IMR-90 (cell line): ENCODE data around the gene CEMIP2. TPM values are rescaled to one million over a fixed set of nuclear protein-coding genes. Genes with fewer than 3 reads are reported as not detected.

ENCODE experiments used
- ATAC-seq: fragments of 200-7000 bp; cut with Tn5 transposase; 2 replicates; pipeline ENCODE4 v1.9.1; 2020; ENCODE audit warnings: low read depth, mild to moderate bottlenecking, moderate library complexity
- Bru-seq: library from RNA; stranded (reverse); fragments of 400-500 nt; gene quantifications from one replicate; lab custom pipeline; 2021; lab: Mats Ljungman, UMichigan
- BruChase-seq, 2 experiments: library from RNA; stranded (reverse); fragments of 400-500 nt; gene quantifications; one replicate each; lab custom pipeline; 2021; lab: Mats Ljungman, UMichigan
- BruUV-seq: library from RNA; stranded (reverse); fragments of 400-500 nt; replicated peaks from 2 replicates; lab custom pipeline; 2021; lab: Mats Ljungman, UMichigan
- CTCF ChIA-PET: fragments of 300-600 bp; formaldehyde crosslinking; extraction: SDS; loops from one replicate; lab custom pipeline; 2021; ENCODE audit warnings: antibody characterized with exemption; lab: Yijun Ruan, JAX
- POLR2A ChIA-PET: fragments of 300-600 bp; sonication (Branson Sonifier 250); formaldehyde crosslinking; loops from one replicate; lab custom pipeline; 2022; ENCODE audit warnings: antibody characterized with exemption; ENCODE audit not compliant: unreplicated experiment; lab: Charles Lee
- DNase-seq: peaks from one replicate; pipeline ENCODE4 v3.0.0; 2013
- H2AFZ ChIP-seq: replicated peaks from 2 replicates; pipeline ENCODE3; 2013; ENCODE audit warnings: low read length, mild to moderate bottlenecking; ENCODE audit not compliant: poor library complexity
- H2AK5ac ChIP-seq: 2 replicates; pipeline ENCODE4 v1.6.1; 2013; ENCODE audit warnings: low read depth, low read length, inconsistent platforms
- H2AK9ac ChIP-seq: replicated peaks from 2 replicates; pipeline ENCODE3; 2013; ENCODE audit warnings: mild to moderate bottlenecking, low read depth, low read length, moderate library complexity; ENCODE audit not compliant: poor library complexity
- H2BK120ac ChIP-seq: 2 replicates; pipeline ENCODE4 v1.6.1; 2013; ENCODE audit warnings: low read depth, low read length, inconsistent platforms
- H2BK15ac ChIP-seq: 3 replicates; pipeline ENCODE4 v1.6.1; 2013; ENCODE audit warnings: low read depth, low read length, inconsistent platforms
- H2BK20ac ChIP-seq: 2 replicates; pipeline ENCODE4 v1.6.1; 2013; ENCODE audit warnings: low read depth, mild to moderate bottlenecking, inconsistent platforms, low read length, moderate library complexity
- H2BK5ac ChIP-seq: 2 replicates; pipeline ENCODE4 v1.6.1; 2013; ENCODE audit warnings: mild to moderate bottlenecking, low read depth, low read length, inconsistent platforms; ENCODE audit not compliant: poor library complexity, severe bottlenecking
- H3K14ac ChIP-seq: replicated peaks from 2 replicates; pipeline ENCODE4 v1.6.1; 2013; ENCODE audit warnings: low read depth, low read length, inconsistent platforms
- H3K18ac ChIP-seq: 2 replicates; pipeline ENCODE4 v1.6.1; 2013; ENCODE audit warnings: low read depth, low read length, control low read depth
- H3K23ac ChIP-seq: 2 replicates; pipeline ENCODE4 v1.6.1; 2013; ENCODE audit warnings: low read depth, low read length, inconsistent platforms
- H3K27ac ChIP-seq: 2 replicates; pipeline ENCODE4 v1.5.1; 2013; ENCODE audit warnings: mild to moderate bottlenecking, control low read depth, low read length; ENCODE audit not compliant: insufficient read depth
- H3K27me3 ChIP-seq: 2 replicates; pipeline ENCODE4 v1.6.1; 2013; ENCODE audit warnings: low read length; ENCODE audit not compliant: control insufficient read depth, insufficient read depth
- H3K36me3 ChIP-seq: 2 replicates; pipeline ENCODE4 v1.6.1; 2013; ENCODE audit warnings: low read length, mixed read lengths; ENCODE audit not compliant: control insufficient read depth, insufficient read depth
- H3K4ac ChIP-seq: 2 replicates; pipeline ENCODE4 v1.6.1; 2013; ENCODE audit warnings: low read depth, low read length, inconsistent platforms
- H3K4me1 ChIP-seq: 2 replicates; pipeline ENCODE4 v1.6.1; 2013; ENCODE audit warnings: low read length, mixed read lengths; ENCODE audit not compliant: control insufficient read depth, insufficient read depth
- H3K4me2 ChIP-seq: 2 replicates; pipeline ENCODE4 v1.6.1; 2013; ENCODE audit warnings: low read depth, mild to moderate bottlenecking, control low read depth, low read length, moderate library complexity
- H3K4me3 ChIP-seq: 2 replicates; pipeline ENCODE4 v1.5.1; 2013; ENCODE audit warnings: low read depth, mild to moderate bottlenecking, control low read depth, low read length, moderate library complexity; ENCODE audit not compliant: insufficient read depth
- H3K56ac ChIP-seq: 2 replicates; pipeline ENCODE4 v1.6.1; 2013; ENCODE audit warnings: low read length, inconsistent platforms; ENCODE audit not compliant: insufficient read depth; ENCODE audit errors: extremely low read depth
- H3K79me1 ChIP-seq, 2 experiments: 2 replicates each; pipeline ENCODE4 v1.6.1; 2013; ENCODE audit warnings: low read length in 2 of 2, inconsistent platforms in 1 of 2, low read depth in 1 of 2
- H3K9ac ChIP-seq: 2 replicates; pipeline ENCODE4 v1.6.1; 2013; ENCODE audit warnings: low read depth, low read length, control low read depth
- H3K9me1 ChIP-seq: 2 replicates; pipeline ENCODE4 v1.6.1; 2013; ENCODE audit warnings: low read length, inconsistent platforms; ENCODE audit not compliant: insufficient read depth
- H3K9me3 ChIP-seq: 2 replicates; pipeline ENCODE4 v1.6.1; 2013; ENCODE audit warnings: low read length; ENCODE audit not compliant: control insufficient read depth, insufficient read depth
- H4K20me1 ChIP-seq: 2 replicates; pipeline ENCODE4 v1.6.1; 2013; ENCODE audit warnings: low read length, inconsistent platforms; ENCODE audit not compliant: insufficient read depth
- H4K5ac ChIP-seq: 2 replicates; pipeline ENCODE4 v1.6.1; 2013; ENCODE audit warnings: mild to moderate bottlenecking, low read depth, low read length, control low read depth
- H4K8ac ChIP-seq, 2 experiments: 2 replicates each; pipeline ENCODE4 v1.6.1; 2013; ENCODE audit warnings: low read depth in 2 of 2, low read length in 2 of 2, control low read depth in 1 of 2, inconsistent platforms in 1 of 2
- H4K91ac ChIP-seq: 2 replicates; pipeline ENCODE4 v1.6.1; 2013; ENCODE audit warnings: low read depth, low read length, inconsistent platforms; ENCODE audit not compliant: insufficient read depth
- CEBPB ChIP-seq: IDR thresholded peaks from 2 replicates; pipeline ENCODE4 v1.6.1; 2012; ENCODE audit warnings: low read depth, low read length, improper control_type of control experiment
- FOS ChIP-seq: fragments of 150-350 bp; IDR thresholded peaks from 2 replicates; pipeline ENCODE4 v1.6.1; 2016; ENCODE audit warnings: low read depth, low read length
- MAFK ChIP-seq: IDR thresholded peaks from 2 replicates; pipeline ENCODE4 v1.6.1; 2012; ENCODE audit warnings: low read depth, low read length, improper control_type of control experiment
- MXI1 ChIP-seq: IDR thresholded peaks from 2 replicates; pipeline ENCODE4 v1.6.1; 2012; ENCODE audit warnings: low read depth, mild to moderate bottlenecking, low read length, moderate library complexity, borderline replicate concordance
- NFE2L2 ChIP-seq: fragments of 150-350 bp; IDR thresholded peaks from 2 replicates; pipeline ENCODE4 v1.6.1; 2016; ENCODE audit warnings: low read depth, mild to moderate bottlenecking, low read length
- POLR2A ChIP-seq: IDR thresholded peaks from 2 replicates; pipeline ENCODE4 v1.6.1; 2012; ENCODE audit warnings: mild to moderate bottlenecking, low read depth, low read length
- RCOR1 ChIP-seq: IDR thresholded peaks from 2 replicates; pipeline ENCODE4 v1.6.1; 2012; ENCODE audit warnings: mild to moderate bottlenecking, low read length, improper control_type of control experiment; ENCODE audit not compliant: insufficient replicate concordance
- RFX5 ChIP-seq: IDR thresholded peaks from 2 replicates; pipeline ENCODE4 v1.8.0; 2012; ENCODE audit warnings: low read depth, mild to moderate bottlenecking, low read length, moderate library complexity
- WGBS, 2 experiments: methylation state at CpG; one replicate each; pipeline versions ENCODE4 v1.1.5 to v1.1.7; 2013; ENCODE audit warnings: missing lambda C conversion rate in 2 of 2; ENCODE audit not compliant: insufficient read length in 1 of 2; ENCODE audit errors: extremely low coverage in 2 of 2; 5-methylcytosine and 5-hydroxymethylcytosine counted together
- dilution Hi-C: fragments of 300-500 bp; cut with HindIII; formaldehyde crosslinking; loops from one replicate; pipeline ENCODE4 v1.14.3; 2018; ENCODE audit warnings: low sequenced_read_pairs; ENCODE audit not compliant: unreplicated experiment
- in situ Hi-C: fragments of 300-500 bp; cut with MboI; formaldehyde crosslinking; loops from 3 replicates; pipeline ENCODE4 v1.14.3; 2019; ENCODE audit warnings: low sequenced_read_pairs, inconsistent platforms, mixed read lengths
- intact Hi-C: fragments of 100-400 bp; cut with micrococcal nuclease; formaldehyde crosslinking; loops from 2 replicates; pipeline ENCODE4 v1.10.0; 2022
- long read RNA-seq: library from polyadenylated mRNA; unstranded; transcript quantifications from one replicate; pipeline ENCODE4 v2.0.0, GENCODE V29; 2021; ENCODE audit not compliant: unreplicated experiment
- polyA plus RNA-seq, 3 experiments: library from polyadenylated mRNA; depleted of rRNA; stranded (reverse); fragments of >200 nt; gene quantifications; 2 replicates each; pipeline ENCODE4 v1.2.3, GENCODE V29; 2012; ENCODE audit warnings: low replicate concordance in 1 of 3
- total RNA-seq: library from RNA; depleted of rRNA; stranded (reverse); fragments of >200 nt; gene quantifications from 2 replicates; pipeline ENCODE4 v1.2.3, GENCODE V29; 2012; rRNA removed
- TF ChIP-seq, protein P1 (sequence below): fragments of 150-350 bp; IDR thresholded peaks from 2 replicates; pipeline ENCODE4 v1.6.1; 2017; ENCODE audit warnings: mild to moderate bottlenecking, antibody characterized with exemption, low read length, low read depth

The CEMIP2 gene, protein sequence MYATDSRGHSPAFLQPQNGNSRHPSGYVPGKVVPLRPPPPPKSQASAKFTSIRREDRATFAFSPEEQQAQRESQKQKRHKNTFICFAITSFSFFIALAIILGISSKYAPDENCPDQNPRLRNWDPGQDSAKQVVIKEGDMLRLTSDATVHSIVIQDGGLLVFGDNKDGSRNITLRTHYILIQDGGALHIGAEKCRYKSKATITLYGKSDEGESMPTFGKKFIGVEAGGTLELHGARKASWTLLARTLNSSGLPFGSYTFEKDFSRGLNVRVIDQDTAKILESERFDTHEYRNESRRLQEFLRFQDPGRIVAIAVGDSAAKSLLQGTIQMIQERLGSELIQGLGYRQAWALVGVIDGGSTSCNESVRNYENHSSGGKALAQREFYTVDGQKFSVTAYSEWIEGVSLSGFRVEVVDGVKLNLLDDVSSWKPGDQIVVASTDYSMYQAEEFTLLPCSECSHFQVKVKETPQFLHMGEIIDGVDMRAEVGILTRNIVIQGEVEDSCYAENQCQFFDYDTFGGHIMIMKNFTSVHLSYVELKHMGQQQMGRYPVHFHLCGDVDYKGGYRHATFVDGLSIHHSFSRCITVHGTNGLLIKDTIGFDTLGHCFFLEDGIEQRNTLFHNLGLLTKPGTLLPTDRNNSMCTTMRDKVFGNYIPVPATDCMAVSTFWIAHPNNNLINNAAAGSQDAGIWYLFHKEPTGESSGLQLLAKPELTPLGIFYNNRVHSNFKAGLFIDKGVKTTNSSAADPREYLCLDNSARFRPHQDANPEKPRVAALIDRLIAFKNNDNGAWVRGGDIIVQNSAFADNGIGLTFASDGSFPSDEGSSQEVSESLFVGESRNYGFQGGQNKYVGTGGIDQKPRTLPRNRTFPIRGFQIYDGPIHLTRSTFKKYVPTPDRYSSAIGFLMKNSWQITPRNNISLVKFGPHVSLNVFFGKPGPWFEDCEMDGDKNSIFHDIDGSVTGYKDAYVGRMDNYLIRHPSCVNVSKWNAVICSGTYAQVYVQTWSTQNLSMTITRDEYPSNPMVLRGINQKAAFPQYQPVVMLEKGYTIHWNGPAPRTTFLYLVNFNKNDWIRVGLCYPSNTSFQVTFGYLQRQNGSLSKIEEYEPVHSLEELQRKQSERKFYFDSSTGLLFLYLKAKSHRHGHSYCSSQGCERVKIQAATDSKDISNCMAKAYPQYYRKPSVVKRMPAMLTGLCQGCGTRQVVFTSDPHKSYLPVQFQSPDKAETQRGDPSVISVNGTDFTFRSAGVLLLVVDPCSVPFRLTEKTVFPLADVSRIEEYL (N-terminal part only)
- total RNA-seq (58.6 and 65.2 TPM in 2 replicates), polyA plus RNA-seq (2012; rRNA removed) (67.4 and 71.2 TPM in 2 replicates), Bru-seq, nascent RNA (percentile 92 among the genes with signal in this experiment), BruChase-seq, experiment 1, labeled RNA remaining after a 6-hour chase (percentile 87 among the genes with signal in this experiment), BruChase-seq, experiment 2, labeled RNA remaining after a 2-hour chase (percentile 86 among the genes with signal in this experiment)
- 38.0 and 40.7 TPM in 2 replicates for polyA plus RNA-seq (2012; cell fraction: cytosol; rRNA removed)
- 28.2 and 53.3 TPM in 2 replicates for polyA plus RNA-seq (2012; cell fraction: nucleus; rRNA removed; ENCODE audit: low replicate concordance)
- long read RNA-seq, full-length matches to known transcripts = 8 of 23 reads
- long read RNA-seq, partial matches to known transcripts = 4 of 23 reads
- long read RNA-seq, other reads (novel, unspliced or antisense) = 11 of 23 reads

DNA sequence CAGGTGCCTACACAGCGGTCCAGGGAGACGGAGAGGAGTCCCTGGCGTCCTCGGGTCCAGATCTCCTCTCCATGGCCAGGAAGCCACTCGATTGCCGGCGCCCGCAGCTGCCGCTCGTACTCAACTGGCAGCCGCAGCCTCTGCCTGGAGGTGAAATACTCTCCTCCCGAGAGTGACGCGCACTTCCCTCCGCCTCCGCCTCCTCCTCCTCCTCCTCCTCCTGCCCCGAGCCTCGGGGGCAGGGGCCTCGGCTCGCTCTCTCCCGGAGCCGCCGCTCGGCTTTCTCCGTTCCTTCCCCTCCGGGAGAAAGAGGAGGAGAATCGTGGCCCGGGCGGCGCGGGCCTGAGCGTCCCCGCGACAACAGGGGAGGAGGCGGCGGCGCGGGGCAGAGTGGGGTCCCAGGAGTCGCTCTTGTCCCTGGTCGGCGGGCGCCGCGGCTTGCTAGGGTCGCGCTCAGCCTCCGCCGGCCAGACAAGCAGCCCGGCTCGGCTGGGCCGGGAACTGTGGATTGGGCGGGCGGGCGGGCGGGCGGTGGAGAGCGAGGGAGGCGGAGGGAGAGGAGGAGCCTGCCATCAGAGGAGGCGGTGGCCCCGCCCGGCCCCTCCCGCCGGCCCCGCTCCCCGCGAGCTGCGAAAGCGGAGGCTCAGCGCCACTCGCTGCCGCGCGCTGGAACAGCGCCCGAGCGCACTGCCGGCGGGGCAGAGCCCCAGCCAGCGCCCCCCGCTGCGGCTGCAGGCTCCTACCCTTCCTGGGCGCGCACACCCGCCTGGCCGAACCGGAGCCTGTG, at the start of gene CEMIP2:
CEMIP2 (minus strand) TSS at position 126 of the 787 bp plus-strand sequence. CDS start 18,140 bp downstream, outside the sequence.
- dilution Hi-C loops = no loop called here
- Histone ChIP-seq H3K9me3 (no peaks in the 10 kb centered on the region), H3K4me3 (peak within 1 kb of the TSS; percentile 98), H3K9me1 (peaks cover 5% of the 10 kb centered on the region), H3K56ac (peak within 1 kb of the TSS; percentile 93), H2BK120ac (peak within 1 kb of the TSS; percentile 82; the same call in 1 of the 2 replicates), H4K5ac (peak within 1 kb of the TSS; percentile 55; the same call in 1 of the 2 replicates), H3K4ac (peak within 1 kb of the TSS; percentile 89), H3K23ac (peak within 1 kb of the TSS; percentile 98), H3K27me3 (0 out of 2 replicates have a peak, but pooled peaks cover 1% of the 10 kb centered on the region), H3K4me2 (peak within 1 kb of the TSS; percentile 87), H4K91ac (peak within 1 kb of the TSS; percentile 76), H2BK15ac (no peak within 1 kb of the TSS; the same call in 2 of the 3 replicates), H3K4me1 (peaks cover 6% of the 10 kb centered on the region; the same call in 1 of the 2 replicates), H2AK9ac (peak within 1 kb of the TSS; percentile 76), H2BK20ac (peak within 1 kb of the TSS; percentile 22; the same call in 1 of the 2 replicates), H3K27ac (peak within 1 kb of the TSS; percentile 95), H3K36me3 (no peaks in the 10 kb centered on the region), H3K79me1 (peaks cover 0 to 28% of the 10 kb centered on the region in 2 experiments; a peak in 2 of 4 replicates), H3K14ac (peak within 1 kb of the TSS; percentile 79), H4K20me1 (peaks cover 23% of the 10 kb centered on the region), H2AK5ac (0 out of 2 replicates have a peak within 1 kb of the TSS, but pooled peaks have one; percentile 78), H3K9ac (peak within 1 kb of the TSS; percentile 96), H2BK5ac (peak within 1 kb of the TSS; percentile 93), H2AFZ (peak within 1 kb of the TSS; percentile 95), H4K8ac (peak within 1 kb of the TSS in 1 of 2 experiments; percentile 34; a peak in 2 of 4 replicates), H3K18ac (peak within 1 kb of the TSS; percentile 86)
- 3% methylated on average over 10 of the region's 86 CpGs; no CpG with 5 or more reads in 1 of the 2 experiments for WGBS, 2 experiments
- ChIA-PET CTCF (interaction anchor here (0.6 to 1.3 kb wide), 4 partner anchors 10 to 995 kb away, joined by 3 read pairs; no protein-coding TSS in a partner anchor), POLR2A (interaction anchor here (0.5 to 0.6 kb wide), 3 partner anchors 9 to 94 kb away, joined by 3 to 4 read pairs (median 3); no protein-coding TSS in a partner anchor)
- intact Hi-C loops = loop anchor here (1.0 to 10.0 kb wide), 2 partner anchors 164 to 814 kb away; no protein-coding TSS in a partner anchor
- ATAC-seq (peak; percentile 86), DNase-seq (peak; percentile 86)
- no TSS peak for BruUV-seq
- in situ Hi-C loops = loop anchor here (5.0 kb wide), 1 partner anchor 46 kb away; no protein-coding TSS in a partner anchor
- TF ChIP-seq MAFK = no peak
- TF ChIP-seq, protein P1, sequence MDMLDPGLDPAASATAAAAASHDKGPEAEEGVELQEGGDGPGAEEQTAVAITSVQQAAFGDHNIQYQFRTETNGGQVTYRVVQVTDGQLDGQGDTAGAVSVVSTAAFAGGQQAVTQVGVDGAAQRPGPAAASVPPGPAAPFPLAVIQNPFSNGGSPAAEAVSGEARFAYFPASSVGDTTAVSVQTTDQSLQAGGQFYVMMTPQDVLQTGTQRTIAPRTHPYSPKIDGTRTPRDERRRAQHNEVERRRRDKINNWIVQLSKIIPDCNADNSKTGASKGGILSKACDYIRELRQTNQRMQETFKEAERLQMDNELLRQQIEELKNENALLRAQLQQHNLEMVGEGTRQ = no peak
- 0 out of 2 replicates have a peak, but pooled peaks have one; percentile 10 for TF ChIP-seq MXI1
- TF ChIP-seq POLR2A = peak; percentile 98
- no peak for TF ChIP-seq RCOR1
- no peak for TF ChIP-seq CEBPB
- no peak for TF ChIP-seq FOS
- TF ChIP-seq RFX5 = no peak
- TF ChIP-seq NFE2L2 = no peak
